HUES48 (cell line): ENCODE data around the gene ELOA.
"Not testable (repeated sequence)": the region's sequence is repeated elsewhere in the genome, so short reads cannot be mapped to it uniquely, and the experiment has no call there.

Source experiments
- H3K27ac ChIP-seq: one replicate; pipeline ENCODE4 v1.7.0; 2013; ENCODE audit warnings: low read depth, low read length, inconsistent platforms
- H3K27me3 ChIP-seq: 2 replicates; pipeline ENCODE4 v1.6.1; 2013; ENCODE audit warnings: mild to moderate bottlenecking, low read length; ENCODE audit not compliant: control insufficient read depth, insufficient read depth
- H3K36me3 ChIP-seq: 2 replicates; pipeline ENCODE4 v1.6.1; 2013; ENCODE audit warnings: low read length; ENCODE audit not compliant: control insufficient read depth, insufficient read depth
- H3K4me1 ChIP-seq: 2 replicates; pipeline ENCODE4 v1.6.1; 2013; ENCODE audit warnings: mild to moderate bottlenecking, low read length; ENCODE audit not compliant: control insufficient read depth, insufficient read depth
- H3K4me3 ChIP-seq: 2 replicates; pipeline ENCODE4 v1.5.1; 2013; ENCODE audit warnings: mild to moderate bottlenecking, low read depth, low read length
- H3K9ac ChIP-seq: 2 replicates; pipeline ENCODE4 v1.6.1; 2013; ENCODE audit warnings: mild to moderate bottlenecking, low read depth, low read length, moderate library complexity
- H3K9me3 ChIP-seq: 2 replicates; pipeline ENCODE4 v1.6.1; 2013; ENCODE audit warnings: low read length; ENCODE audit not compliant: control insufficient read depth, insufficient read depth

The ELOA gene

DNA sequence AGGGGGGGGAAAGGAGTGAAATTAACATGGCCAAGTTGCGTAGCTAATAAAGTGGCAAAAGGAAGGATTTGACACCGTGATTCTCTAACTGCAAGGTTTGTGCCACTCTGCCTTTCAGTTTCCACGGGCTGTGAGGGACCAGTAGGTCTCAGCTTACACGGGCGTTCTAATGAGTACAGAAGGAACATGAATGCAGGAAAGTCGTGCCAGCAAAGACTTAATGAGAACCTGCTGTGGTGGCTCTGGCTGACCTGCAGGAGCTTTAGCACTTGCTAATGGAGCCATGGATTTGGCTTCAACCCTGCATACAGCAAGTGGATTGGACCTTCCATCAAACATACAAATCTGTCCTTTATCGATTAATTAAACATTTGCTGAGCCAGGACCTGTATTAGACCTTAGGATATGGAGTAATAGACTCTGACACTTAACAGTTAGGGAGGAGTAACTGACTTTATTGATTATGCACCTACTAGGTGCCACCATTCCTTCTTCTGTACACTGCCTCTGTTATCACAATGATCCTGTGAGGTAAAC is 19.8 kb downstream of the ELOA start:
- Histone ChIP-seq H3K36me3 (peaks cover 54% of the 10 kb centered on the region), H3K9ac (no peak overlapping the region), H3K27ac (no peak overlapping the region), H3K27me3 (no peaks in the 10 kb centered on the region), H3K4me3 (no peak overlapping the region), H3K4me1 (no peaks in the 10 kb centered on the region), H3K9me3 (no peaks in the 10 kb centered on the region)

DNA sequence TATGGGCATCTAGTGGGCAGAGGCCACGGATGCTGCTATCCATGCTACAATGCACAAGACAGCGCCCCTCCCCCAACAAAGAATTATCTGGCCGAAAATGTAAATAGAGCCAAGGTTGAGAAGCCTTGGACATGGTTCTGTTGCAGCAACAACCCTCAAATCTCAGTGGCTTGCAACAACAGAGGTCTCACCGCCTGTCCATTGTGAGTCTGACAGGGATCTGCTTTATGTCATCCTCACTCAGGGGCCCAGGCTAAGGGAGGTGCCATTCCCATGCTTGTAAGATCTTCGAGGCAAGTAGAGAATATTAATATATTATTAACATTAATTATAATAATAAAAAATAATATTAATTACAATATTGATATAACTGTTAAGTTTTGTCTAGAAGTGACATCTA is 25.5 kb downstream of the ELOA start:
- H3K9ac ChIP-seq, result no peak overlapping the region
- no peaks in the 10 kb centered on the region for H3K4me1 ChIP-seq
- H3K36me3 ChIP-seq, result peaks cover 26% of the 10 kb centered on the region
- no peaks in the 10 kb centered on the region for H3K27me3 ChIP-seq
- no peaks in the 10 kb centered on the region for H3K9me3 ChIP-seq
- no peak overlapping the region for H3K27ac ChIP-seq
- no peak overlapping the region for H3K4me3 ChIP-seq

DNA sequence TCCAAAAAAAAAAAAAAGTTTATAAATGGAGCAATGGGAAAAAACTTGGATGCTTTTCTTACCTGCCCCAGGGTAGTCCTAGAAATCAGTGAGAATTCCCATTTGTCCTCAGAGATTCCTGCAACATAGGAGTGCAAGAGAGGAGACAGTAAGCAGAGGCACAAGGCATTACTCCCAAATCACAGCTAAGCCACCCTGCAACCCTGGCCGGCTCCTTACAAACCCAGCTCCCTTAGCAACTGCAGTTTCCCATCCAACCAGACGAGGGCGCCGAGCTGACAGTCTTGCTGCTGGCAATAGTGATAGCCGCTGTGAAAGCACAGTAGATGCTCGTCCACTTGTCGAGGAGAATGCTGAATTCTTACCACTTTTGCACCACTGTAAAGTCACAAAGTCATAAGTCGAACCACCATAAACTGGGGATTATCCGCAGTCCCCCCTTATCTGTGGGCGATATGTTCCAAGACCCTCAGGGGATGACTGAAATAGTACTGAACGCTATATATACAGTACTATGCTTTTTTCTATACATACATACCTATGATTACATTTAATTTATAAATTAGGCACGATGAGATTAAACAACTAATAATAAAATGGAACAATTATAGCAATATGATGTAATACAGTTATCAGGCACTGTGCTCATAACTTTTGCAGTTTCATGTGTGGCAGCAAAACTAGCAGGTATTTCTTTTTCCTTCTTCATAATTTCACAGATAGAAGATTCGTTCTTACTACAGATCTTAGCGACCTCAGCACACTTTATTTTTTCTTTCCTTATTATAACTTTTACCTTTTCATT is 29.0 kb downstream of the ELOA start:
- no peaks in the 10 kb centered on the region for H3K9me3 ChIP-seq
- H3K9ac ChIP-seq, result no peak overlapping the region
- 0 out of 2 replicates have a peak, but pooled peaks cover 2% of the 10 kb centered on the region for H3K4me1 ChIP-seq
- no peaks in the 10 kb centered on the region for H3K27me3 ChIP-seq
- no peak overlapping the region for H3K27ac ChIP-seq
- peaks cover 18% of the 10 kb centered on the region; the same call in 1 of the 2 replicates for H3K36me3 ChIP-seq
- H3K4me3 ChIP-seq, result no peak overlapping the region

GRCh38 chr1:23772854-23773242 is 29.6 kb downstream of the ELOA start:
- no peak overlapping the region for H3K9ac ChIP-seq
- peaks cover 18% of the 10 kb centered on the region; the same call in 1 of the 2 replicates for H3K36me3 ChIP-seq
- no peak overlapping the region for H3K4me3 ChIP-seq
- H3K27me3 ChIP-seq, result no peaks in the 10 kb centered on the region
- H3K27ac ChIP-seq, result no peak overlapping the region
- H3K9me3 ChIP-seq, result no peaks in the 10 kb centered on the region
- H3K4me1 ChIP-seq, result 0 out of 2 replicates have a peak, but pooled peaks cover 3% of the 10 kb centered on the region

- Histone ChIP-seq H3K27ac (no peak overlapping the region), H3K36me3 (peaks cover 8% of the 10 kb centered on the region; the same call in 1 of the 2 replicates), H3K9me3 (no peaks in the 10 kb centered on the region), H3K9ac (no peak overlapping the region), H3K4me3 (no peak overlapping the region), H3K27me3 (no peaks in the 10 kb centered on the region), H3K4me1 (peaks cover 6% of the 10 kb centered on the region; the same call in 1 of the 2 replicates)
These were observed 31.1 kb downstream of the ELOA start for GRCh38 chr1:23774174-23774880.

DNA sequence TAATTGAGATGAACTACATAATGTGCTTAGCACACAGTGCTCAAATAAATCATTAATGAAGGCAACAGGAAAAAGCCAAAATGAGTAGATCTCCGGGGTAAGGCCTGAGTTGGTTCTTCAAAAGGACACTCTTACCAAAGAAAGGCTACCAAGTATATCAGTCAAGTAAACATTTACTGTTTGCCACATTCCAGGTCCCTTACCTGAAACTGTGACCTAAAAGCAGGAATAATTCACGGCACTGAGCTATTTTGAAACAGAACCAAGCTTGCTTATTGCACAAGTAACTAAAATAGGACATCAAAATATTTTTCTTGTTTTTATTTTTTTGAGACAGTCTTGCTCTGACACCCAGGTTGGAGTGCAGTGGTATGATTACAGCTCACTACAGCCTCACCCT is 32.9 kb downstream of the ELOA start:
- Histone ChIP-seq H3K4me3 (no peak overlapping the region), H3K36me3 (peaks cover 24% of the 10 kb centered on the region), H3K9ac (no peak overlapping the region), H3K27me3 (no peaks in the 10 kb centered on the region), H3K9me3 (no peaks in the 10 kb centered on the region), H3K27ac (no peak overlapping the region), H3K4me1 (peaks cover 10% of the 10 kb centered on the region; the same call in 1 of the 2 replicates)

DNA sequence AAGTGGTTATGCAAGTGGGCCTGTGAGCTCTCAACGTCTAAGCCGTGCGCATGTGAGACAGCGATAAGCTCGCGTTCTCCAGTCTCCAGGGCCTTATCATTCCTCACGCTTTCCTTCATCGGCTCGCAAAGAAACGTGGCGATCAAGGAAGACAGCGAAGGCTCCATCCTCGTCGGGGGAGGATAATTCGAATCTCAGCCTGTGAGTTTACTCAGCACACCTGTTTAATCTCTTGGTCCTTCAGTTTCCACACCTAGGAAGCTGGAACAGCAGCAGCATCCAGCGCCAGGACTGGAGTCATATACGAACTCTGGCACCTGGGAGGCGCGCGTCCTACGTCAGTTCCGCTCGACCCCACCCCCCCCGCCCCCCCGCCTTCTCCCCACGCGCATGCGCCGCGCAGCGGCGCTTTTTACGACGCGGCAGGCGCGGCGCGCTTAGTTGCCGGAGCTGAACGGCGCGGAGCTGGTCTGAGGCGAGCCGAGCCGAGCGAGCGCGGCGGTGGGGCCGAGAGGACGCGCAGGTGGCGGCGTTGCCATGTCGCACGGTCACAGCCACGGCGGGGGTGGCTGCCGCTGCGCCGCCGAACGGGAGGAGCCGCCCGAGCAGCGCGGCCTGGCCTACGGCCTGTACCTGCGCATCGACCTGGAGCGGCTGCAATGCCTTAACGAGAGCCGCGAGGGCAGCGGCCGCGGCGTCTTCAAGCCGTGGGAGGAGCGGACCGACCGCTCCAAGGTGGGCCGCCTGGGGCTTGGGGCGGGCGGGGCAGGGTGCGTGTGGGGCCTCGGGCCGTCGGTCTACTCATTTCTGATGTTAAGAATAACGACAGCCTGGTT is 34.9 kb downstream of the ELOA start, which contains the start of gene PITHD1:
Gene PITHD1, plus strand, starts transcription at position 440 of the 836 bp plus-strand sequence. Its CDS starts 98 bp downstream, at position 538.
- Histone ChIP-seq H3K9ac (peak within 1 kb of the TSS; percentile 83), H3K36me3 (peaks cover 28% of the 10 kb centered on the region), H3K27me3 (no peaks in the 10 kb centered on the region), H3K9me3 (no peaks in the 10 kb centered on the region), H3K4me1 (peaks cover 10% of the 10 kb centered on the region; the same call in 1 of the 2 replicates), H3K27ac (peak within 1 kb of the TSS; percentile 77), H3K4me3 (peak within 1 kb of the TSS; percentile 92)

DNA sequence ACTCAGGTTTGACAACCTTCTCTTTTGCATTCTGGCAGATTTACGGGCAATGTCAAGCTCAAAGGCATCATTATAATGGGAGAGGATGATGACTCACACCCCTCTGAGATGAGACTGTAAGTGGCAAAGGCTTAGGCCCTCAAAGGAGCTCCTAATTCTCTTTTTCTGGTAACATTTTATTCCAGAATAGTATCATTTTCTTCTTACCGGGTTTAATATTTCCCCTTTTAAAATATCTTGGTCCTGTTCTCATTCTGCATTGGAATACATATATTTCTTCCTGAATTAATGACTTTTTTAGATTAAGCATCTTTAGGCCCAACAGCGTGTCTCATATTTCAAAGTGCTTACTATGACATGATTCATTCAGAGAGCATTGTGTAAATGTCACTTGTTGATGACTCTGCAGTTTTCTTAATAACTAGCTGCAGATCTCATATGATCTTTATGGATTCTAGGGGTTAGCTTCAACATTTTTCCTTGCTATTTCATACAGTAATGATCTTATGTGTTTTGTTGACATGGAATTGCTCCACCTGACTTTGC is 36.6 kb downstream of the ELOA start:
- Histone ChIP-seq H3K4me3 (no peak overlapping the region), H3K27ac (no peak overlapping the region), H3K9ac (no peak overlapping the region), H3K9me3 (no peaks in the 10 kb centered on the region), H3K36me3 (peaks cover 36% of the 10 kb centered on the region), H3K4me1 (peaks cover 10% of the 10 kb centered on the region; the same call in 1 of the 2 replicates), H3K27me3 (no peaks in the 10 kb centered on the region)

DNA sequence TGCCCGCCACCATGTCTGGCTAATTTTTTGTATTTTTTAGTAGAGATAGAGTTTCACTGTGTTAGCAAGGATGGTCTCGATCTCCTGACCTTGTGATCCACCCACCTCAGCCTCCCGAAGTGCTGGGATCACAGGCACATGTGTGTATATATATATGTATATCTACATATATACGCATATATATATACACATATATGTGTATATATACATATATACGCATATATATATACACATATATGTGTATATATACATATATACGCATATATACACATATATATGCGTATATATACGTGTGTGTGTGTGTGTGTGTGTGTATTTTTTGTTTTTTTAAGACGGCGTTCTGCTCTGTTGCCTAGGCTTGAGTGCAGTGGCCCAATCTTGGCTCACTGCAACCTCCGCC is 39.9 kb downstream of the ELOA start:
- H3K36me3 ChIP-seq, result peaks cover 67% of the 10 kb centered on the region

DNA sequence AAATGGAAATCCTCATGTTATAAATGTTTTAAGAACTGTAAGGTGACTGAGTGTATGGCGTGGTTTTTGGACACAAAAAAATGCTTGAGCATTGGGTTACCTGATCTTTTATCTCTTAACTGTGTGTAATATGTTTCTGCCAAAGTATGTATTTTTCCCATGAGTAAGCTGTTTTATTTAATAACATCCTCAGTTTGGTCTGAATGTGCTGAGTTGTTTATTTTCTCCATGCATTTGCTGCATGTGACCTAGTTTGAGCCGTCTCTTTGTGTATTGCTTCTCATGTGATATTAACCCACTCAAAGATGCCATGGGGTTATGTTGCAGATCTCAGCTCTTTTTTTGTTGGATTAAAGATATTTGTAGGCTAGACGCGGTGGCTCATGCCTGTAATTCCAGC is 41.6 kb downstream of the ELOA start:
- Histone ChIP-seq H3K9ac (no peak overlapping the region), H3K4me3 (no peak overlapping the region), H3K9me3 (no peaks in the 10 kb centered on the region), H3K27ac (no peak overlapping the region), H3K36me3 (peaks cover 62% of the 10 kb centered on the region), H3K4me1 (no peaks in the 10 kb centered on the region), H3K27me3 (no peaks in the 10 kb centered on the region)

More for the DNA sequence above, 39.9 kb downstream of the ELOA start:
- not testable (repeated sequence) for H3K27ac ChIP-seq, H3K9me3 ChIP-seq, H3K4me3 ChIP-seq, H3K9ac ChIP-seq, H3K4me1 ChIP-seq, H3K27me3 ChIP-seq
